Activated T-cell treated with anti-CD3 and anti-CD28 coated beads, Interleukin-2, amount 50 U/mL, for 48 hours (primary cell): ENCODE results near the gene ZC2HC1B.

Experiments used
- DNase-seq, 2 experiments: peaks; one replicate each; pipeline ENCODE4 v3.0.0-alpha.2; 2020

The ZC2HC1B gene

DNA sequence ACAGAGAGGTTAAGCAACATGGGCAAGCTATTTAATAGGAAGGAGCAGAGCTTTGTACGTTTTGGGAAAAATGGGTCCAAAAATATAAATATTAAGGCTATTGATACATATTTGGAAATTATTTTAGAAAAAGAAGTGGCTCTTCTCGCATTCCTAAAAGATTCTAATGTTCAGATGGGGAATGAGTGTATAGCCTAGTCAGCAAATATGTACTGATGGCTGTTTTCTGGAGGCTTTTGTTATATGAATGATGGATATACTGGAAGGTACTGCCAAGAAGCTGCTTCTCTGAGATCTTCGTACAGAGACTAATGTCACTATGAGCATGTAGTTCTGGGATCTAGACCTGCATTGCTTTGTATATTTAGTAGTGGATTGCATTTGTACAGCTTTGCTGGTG is 72.1 kb downstream of the ZC2HC1B start:
- no peak for DNase-seq

DNA sequence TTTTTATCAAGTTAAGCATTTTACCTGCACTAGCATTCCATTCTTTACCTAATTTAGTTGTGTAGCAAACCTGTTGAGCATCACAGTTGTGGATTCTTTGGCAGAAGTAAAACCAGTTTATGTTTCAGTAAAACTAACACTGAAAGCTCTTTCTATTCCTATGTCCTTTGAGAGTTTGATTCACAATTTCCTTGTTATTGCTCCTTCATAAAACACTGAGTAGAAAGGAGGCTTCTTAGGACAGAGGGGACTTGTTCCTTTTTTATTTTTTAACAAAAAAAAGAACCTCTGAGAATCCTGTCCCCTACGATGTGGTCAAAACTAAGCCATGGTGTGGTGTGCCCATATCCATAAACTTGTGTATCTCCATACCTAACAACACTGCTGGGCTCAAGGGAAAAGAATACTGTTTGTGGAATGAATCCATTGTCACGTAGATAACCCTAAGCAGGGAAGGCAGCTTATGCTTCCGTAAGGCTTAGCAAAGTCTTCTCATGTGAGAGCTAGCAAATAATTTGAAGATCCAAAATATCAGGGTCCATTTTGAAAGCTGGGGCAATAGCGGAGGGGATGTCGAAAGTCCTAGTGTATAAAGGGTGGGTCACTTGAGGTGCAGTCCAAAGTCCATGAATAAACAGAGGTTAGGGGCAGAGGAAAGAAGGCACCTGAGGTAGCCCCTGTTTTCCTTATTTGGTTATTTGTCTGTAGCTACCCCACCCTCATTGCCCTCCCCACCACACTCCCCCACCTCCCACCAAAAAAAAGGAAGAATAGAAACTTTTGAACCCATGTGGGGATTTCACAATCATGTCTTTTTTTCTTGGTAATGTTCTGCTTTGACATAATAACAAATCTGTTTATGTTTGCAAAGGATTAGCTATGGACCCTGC is 72.7 kb downstream of the ZC2HC1B start:
- DNase-seq = no peak

DNA sequence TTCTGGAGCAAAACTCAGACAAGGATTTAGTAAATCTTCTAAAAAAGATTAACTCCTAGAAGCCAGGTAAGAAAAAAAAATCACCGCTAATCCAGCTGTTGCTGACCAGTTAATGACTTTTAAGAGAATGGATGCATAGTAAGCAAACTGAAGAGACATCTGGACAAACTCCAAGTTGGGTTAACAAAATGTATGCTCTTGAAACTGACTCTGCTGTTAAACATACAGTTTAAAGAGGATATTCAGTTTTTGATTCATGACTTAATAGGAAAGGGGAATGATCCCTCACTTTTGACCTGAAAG is 73.3 kb downstream of the ZC2HC1B start:
- DNase-seq = no peak

DNA sequence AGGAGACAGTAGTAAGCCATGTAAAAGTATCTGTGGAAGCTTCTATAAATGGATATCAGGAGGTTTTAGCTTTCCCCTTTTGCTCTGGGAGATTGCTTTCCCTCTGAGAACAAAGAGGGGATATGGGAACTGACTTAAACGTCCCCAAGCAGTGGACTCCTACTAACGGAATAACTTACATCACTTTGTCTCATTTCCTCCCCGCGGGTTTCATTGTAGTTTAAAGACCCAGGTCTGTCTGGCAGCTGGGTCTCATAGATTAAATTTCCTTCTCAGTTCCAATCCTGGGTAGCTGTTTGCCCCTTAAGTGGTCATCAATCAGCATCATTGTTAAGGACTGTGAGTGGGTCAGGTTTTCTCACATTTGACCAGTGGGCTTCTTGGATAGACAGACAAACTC is 75.1 kb downstream of the ZC2HC1B start:
- DNase-seq = no peak

DNA sequence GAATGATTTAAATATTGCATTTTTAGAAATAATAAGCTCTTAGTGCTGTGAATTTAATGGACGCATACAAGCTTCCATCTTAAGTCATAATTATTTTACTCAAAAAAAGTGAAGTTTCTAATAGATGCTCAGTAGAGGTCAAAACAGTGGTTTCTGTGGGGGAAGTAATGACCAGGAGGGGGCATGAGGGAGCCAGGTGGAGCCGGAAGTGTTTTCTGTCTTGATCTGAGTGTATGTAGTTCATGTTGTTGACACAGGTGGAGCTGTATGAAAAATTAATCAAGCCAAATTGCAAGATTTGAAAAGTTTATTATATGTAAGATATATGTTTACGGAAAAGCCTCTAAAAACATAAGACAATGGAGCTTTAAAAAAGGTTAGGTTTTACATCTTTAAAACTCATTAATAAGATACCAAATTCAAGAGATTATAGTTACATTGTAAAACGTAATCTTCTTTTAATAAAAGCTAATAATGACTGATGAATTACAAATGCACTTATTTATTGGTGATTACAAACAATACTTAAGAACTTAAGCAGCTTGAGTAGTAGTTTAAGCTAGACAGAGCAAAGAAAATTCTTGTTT is 75.8 kb downstream of the ZC2HC1B start:
- peak; percentile 54 to 66 for DNase-seq

DNA sequence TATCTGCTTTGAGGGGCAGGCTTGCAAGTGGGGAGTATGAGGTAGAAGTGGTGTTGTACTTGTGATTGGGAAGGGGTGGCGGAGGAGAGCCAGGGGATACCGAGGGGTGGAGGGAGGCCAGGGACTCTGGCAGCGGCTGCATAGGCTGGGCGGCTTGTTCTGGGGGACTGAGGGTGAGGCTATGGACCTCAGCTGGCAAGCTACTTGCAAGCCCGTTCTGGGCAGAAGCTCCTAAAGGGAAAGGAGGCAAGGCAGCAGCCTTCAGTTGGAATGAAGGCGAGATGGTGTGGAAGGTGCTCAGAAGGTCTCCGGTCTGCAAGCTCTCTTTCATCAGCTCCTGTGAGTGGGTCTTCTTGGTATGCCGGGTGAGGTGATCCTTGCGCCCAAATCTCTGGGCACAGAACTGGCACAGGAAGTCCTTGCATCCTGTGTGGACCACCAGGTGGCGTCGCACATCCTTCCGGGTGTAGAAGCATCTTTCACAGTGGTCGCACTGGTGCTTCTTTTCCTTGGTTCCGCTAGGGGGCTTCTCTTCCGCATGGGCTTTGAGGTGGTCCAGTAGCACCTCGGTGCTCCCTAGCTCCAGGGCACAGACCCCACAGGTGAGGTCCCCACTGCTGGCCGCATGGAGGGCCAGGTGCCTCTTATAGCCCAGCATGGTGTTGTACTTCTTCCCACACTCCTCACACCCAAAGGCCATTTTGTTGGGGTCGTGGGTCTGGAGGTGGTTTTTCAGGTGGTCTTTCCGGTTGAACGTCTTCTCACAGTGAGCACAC is 77.8 kb downstream of the ZC2HC1B start:
- peak; percentile 73 to 78 for DNase-seq

DNA sequence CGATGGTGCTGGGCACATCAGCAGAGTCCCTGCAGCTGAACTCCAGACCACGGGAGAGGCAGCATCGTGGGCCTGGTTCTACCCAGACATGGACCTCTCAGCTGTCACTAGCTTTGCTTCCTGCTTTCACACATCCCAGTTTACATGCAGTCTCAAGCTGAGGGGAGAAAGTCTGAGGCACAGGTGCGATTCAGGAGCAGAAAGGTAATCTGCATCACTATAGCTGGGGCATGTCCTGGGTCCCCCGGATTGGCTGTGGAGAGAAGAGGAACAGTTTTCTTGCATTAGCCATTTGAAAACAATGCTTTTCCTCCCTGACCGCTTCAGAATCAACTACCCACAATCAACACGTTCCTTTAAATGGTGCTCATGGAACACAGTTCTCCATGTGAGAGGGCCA is 83.9 kb downstream of the ZC2HC1B start:
- DNase-seq = no peak

DNA sequence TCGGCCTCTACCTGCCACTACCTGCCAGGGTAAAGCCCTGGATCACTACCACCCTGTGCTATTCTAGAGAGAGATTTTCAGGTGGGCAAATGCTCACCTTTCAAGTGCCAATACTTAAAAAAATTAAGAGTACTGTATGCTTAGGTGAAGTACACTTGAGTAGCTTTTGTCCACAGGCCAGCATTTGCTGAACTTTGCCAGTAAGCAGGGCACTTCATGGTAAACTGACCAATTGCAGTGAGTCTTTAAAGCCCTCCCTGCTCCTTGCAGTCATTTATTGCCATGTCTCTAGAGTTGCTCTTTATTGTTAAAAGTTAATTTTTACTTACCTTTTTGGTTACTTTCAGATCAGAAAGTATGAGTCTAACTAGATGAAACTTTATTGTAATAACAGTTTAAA is 85.3 kb downstream of the ZC2HC1B start:
- no peak for DNase-seq

DNA sequence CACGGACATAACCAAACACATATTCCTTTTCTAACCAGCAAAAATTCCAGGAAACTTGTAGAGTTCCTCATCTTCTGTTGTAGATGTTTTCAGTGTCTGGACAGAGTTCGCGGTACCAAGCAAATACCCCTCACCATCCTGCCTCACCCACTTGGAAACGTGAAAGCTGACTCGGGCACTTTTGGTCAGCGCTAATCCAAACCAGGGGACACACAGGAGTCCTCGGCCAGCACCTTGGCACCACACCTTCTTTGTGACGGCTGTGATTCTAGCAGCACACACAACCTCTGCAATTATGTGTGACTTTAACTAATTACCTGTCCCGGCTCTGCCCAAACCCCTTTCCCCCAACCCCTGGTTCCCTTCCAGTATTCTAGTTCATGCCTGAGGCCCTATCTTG is 85.7 kb downstream of the ZC2HC1B start:
- DNase-seq = no peak

DNA sequence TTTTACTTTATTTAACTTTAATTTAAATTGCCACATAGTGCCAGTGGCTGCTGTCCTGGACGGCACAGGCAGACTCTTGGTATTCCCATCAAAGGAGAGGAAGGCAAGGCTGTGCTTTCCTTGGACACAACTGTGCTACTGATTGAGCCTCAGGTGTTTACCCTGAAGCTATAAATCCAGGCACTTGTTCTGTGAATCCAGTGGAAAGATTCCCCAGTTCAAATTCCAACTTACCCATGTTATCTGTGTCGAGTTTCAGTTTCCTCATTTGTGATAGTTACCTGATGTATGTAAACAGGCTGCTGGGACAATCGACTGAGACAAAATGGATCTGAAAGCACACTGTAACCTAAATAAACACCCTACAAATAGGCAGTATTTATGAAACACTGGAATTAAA is 86.6 kb downstream of the ZC2HC1B start:
- DNase-seq = no peak

DNA sequence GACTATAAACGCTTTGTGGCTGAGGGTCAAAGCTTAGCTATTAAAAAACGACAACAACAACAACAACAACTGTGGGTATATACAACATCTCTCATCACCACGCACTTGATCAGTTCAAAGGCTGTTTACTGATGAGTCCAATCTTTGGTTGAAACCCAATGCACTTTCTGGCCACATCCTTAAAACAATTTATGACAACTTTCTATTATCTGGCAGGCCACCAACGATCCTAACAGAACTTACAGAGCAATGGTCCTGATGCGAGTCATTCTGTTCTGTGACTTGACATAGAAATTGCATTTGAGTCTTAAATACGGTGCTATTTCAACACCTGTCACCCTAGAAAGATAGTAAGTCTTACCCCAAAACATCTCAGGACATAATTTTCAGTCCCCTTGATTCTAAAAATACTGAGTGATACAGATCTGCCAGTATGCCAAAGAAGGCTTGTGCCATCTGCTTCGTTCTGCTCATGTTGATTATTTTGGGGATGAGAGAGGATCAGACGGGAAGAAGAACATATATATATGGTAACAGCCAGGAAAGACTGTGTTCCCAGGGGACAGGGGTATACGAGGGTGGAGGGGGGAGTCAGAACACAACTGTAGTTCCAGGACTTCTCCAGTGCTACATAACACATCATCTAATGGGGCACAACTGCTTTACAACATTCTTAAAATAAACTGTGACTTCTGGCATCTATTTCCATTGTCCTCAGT is 87.9 kb downstream of the ZC2HC1B start:
- no peak for DNase-seq

DNA sequence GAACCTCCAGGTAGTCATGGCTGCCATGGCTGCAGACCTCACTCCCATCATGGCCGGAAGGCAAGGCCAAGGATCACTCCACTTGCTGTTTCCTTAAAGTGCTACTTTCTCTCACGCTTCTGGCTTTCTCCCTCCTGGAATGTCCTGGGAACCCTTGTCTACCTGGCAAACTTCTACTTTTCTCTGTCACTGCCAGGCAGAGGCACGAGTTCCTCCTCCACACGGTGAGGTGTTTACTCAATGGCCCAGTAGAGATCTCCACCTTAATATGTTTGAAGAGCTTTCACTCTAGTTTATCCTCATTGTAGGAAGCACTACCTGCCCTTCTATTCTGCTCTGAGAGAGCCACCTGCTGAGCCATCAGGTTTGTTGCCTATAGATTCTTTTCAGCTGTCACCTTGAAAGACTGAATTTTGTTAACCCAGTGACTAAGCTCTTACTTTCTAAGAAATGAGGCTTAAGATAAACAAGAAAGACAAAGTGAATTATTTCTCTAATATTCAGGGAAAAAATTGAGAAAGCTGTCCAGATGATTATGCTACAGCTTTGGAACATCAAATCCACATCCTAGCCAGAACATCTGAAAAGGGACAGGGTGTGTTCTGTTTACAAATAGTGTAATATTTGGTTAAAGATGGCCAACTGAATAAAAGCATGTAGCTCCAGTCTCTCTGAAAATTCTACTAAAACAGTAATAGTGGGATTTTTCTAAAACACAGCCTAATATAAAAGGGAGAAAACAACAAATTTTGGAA is 88.8 kb downstream of the ZC2HC1B start:
- no peak for DNase-seq

DNA sequence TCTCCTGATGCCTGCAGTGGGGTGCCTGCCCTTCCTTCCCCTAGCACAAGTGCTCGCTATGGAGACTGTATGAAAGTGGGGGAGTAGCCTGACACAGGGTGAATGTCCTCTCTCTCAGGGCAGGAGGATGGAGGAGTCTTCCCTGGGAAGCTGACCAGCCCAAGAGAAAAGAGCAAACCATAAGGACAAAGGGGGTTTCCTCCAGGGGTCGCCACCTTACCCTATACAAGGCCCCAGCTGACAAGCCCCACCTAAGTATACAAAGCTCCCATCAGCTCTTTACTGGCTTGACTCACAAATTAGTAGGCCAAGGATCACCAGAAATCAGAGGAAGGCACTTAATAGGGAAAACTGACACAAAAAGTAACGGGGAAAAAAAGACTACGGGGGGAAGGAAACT is 89.6 kb downstream of the ZC2HC1B start:
- DNase-seq = no peak

DNA sequence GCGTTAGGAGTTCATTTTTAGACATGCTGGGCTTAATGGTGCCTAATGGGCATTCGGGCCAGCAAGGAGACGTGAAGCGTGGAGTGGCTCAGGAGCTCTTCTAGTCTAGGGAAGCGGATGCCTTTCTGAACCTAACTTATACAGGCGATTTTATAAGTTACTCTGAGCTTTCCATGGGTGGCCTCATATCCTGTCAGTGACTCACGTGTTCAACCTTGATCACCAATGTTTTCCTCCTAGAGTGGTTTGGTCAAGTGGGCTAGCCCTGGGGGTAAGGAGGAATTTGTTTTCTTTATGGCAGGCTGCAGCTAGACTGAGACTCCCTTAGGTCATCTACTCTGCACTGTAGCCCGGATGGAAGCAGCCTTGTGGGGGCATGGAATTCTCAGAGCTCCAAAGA is 91.7 kb downstream of the ZC2HC1B start:
- DNase-seq = no peak

DNA sequence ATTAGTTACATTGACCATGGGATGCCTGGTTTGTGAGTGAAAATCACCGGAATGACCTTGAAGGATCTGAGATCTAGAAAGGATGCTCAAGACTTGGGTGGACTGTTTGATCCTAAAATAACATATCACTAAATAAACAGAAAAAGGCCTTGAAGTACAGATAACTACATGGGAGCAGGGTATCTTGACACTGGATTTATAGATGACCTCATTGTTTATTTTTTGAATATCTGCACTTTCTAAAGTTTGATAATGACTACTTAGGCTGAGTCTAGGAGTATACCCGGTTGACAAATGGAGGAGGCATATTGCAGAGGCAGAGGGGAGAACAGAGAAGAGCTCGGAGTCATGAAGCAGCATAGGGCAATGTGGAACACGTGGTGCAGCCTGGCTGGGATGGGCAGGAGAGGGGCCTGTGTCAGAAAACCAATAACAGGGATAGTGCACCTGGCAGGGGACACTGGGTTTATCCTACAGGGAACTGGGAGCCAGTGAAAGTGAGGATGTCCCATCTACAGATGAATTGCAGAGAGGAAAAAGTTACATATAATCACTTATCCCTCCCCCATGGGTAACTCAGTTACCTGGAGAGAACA is 93.5 kb downstream of the ZC2HC1B start:
- DNase-seq = no peak

DNA sequence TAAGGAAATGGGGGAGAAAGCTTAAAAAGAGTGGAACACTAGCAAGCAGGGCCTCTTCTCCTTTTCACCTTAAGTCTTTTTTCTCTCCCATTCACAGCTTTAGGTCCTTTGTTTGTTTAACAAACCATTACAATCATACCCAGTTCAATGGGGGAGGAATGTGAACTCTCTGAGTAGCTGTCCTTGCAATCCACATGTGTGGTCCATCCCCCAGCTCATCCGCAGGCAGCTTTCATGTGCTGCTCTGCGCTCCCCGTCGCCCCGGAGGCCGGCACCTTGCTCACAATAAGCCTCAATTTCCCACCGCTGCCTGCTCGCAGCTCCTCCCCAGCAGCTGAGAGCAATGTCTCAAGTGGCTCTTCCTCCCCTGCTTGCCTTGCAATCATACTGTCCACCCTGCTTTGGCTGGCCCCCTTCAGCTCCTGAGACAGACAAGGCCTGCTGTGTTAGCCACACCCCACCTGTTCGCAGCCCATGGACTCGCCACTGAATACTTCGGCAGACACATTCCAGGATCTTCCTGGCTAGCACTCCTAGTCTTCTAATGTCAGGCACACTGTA is 94.6 kb downstream of the ZC2HC1B start:
- no peak for DNase-seq

DNA sequence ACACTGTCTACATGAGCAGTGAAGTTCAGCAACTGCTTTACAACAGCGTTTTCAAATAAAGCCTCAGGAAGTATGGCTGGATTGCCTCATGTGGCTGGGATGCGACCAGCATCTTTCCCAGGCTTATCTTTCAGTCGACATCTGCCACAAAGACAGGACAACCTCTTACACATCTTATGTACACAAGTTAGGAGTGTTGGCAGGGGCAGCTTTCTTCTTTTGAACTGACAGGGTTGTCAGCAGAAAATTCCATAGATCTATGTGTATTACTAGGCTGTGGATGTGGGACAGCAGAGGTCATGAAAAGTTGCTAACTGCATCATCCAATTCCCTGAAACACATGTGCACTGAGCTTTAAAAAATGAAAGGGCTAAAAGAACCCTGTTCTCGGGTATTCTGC is 95.7 kb downstream of the ZC2HC1B start:
- DNase-seq = no peak

DNA sequence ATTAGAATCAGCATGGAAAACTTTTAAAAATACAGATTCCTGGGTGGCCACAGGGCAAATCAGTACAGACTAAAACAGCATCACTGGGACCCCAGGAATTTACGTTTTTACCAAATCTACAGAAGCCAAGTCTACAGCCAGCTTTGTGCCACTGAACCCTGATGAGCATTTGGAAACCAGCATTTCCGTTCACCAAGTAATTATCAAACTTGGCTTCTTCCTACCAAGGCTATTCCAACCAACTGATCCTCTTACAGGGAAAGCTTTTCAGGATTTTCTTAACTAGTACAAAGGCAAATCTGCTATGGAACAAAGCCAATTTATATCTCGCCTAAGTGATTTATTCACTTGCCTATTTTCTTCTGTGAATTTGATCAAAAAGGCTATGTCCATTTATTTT is 96.8 kb downstream of the ZC2HC1B start:
- DNase-seq = no peak

DNA sequence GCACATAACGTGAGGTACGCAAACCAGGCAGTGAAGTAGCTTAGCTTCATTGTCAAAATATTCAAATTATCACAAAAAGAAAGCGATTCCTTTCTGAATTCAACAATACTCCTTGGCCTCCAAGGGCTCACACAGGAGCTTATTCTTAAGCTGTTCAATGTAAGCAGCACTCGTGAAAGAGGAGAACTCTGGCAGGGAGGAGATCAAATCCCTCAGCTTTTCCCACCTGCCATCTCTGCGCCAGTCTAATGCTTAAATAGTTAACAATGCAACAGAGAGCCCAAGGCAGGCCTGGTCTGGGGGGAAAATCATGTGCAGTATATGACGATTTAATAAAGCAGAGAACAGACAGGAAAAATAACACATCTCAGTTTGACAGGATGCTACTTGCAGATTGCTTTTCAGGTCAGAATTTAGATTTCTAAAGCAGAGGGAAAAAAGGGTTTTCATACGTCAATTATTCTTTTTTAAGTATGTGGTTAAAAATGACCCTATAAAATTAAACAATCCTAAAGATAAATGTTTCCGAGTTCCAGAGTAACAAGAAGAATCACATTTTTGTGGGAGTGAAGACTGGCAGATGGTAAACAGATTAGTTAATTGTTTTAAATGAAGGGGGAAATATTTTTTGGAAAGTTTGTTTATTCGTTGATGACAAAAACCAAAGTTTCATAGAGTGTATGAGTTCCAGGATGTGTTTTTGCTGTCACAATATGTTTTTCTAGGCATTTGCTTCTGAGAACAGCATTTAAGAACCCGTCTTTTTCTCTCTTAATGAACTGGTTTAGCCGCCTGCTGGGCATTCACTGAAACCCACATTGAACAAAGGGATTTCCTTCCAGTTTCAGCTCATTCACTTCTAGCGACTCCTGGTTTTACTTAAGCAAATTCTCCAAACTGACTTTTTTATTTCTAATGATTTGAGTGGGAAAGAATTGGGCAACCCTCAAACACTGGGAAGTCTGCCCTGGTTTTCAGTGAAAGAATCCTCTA is 97.9 kb downstream of the ZC2HC1B start:
- no peak for DNase-seq

DNA sequence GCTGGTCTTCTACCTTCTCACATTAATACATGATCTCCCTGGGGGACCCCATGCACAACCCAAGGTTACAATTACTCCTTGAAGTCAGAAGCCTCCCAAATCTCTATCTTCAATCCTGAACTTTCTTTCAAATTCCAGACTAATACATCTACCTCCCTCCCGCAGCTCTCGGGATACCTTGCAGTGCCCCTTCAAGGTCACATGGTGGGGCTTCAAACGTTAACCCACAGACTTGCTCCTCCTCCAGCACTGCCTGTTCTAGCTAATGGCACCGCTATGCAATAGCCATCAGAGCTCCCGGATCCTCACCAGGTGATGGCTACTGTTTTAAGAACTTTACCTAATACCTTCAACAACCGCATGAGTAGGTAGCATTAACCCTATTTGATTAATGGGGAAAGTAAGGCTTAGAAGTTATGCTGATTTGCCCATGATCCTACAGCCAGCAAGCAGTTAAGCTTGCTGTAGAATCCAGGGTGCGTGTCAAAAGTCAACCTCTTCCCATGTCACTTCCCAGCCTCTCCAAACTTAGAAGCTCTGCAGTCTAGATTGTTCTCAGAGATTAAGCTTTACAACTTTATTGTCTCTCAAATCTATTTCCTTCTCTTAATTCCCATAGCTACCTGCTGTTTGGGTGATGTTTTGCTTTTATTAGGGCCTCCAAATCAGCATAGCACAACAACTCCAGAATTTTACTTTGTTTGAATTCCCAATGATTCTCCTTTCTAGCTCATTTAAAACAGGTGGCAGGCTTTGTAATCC is 99.1 kb downstream of the ZC2HC1B start:
- no peak for DNase-seq
